Measurements from ENCODE around the gene BAIAP2L2.

Gene BAIAP2L2

GRCh38 chr22:38081636-38081940, 28.9 kb downstream of the BAIAP2L2 start:
- H2AK5ac ChIP-seq (ENCODE audit: low read depth, low read length) = peak overlapping the region; percentile 84

GRCh38 chr22:38080850-38081635, 29.4 kb downstream of the BAIAP2L2 start:
- H2BK120ac ChIP-seq (ENCODE audit: low read depth, low read length) = peak overlapping the region; percentile 67
- H3K23ac ChIP-seq (ENCODE audit: low read depth, low read length, poor library complexity) = peak overlapping the region; percentile 99
- H2BK15ac ChIP-seq (ENCODE audit: low read length) = peak overlapping the region; percentile 100
- no peak overlapping the region for H2BK5ac ChIP-seq (ENCODE audit: low read length)
- peaks cover 0 to 29% (median 7%) of the 10 kb centered on the region in 3 experiments for H3K27me3 ChIP-seq (ENCODE audit: control insufficient read depth in 3 of 3, insufficient read depth in 3 of 3, low read depth in 1 of 3, low read length in 3 of 3)
- peak overlapping the region; percentile 99 for H2BK12ac ChIP-seq (ENCODE audit: low read length)
- H3K4me1 ChIP-seq (ENCODE audit: control insufficient read depth in 2 of 2, insufficient read depth in 1 of 2, low read depth in 1 of 2, low read length in 2 of 2) = peaks cover 11 to 41% of the 10 kb centered on the region in 2 donors
- no CpG with 5 or more reads among the region's 110 CpGs for WGBS, 2 donors (ENCODE audit: extremely low coverage in 2 of 2, insufficient read length in 2 of 2, insufficient replicate concordance in 1 of 2)
- H2AFZ ChIP-seq (ENCODE audit: low read length) = no peak overlapping the region
- H3K4ac ChIP-seq (ENCODE audit: low read length) = no peak overlapping the region
- DNase-seq (ENCODE audit: low spot score) = no peak
- peak overlapping the region; percentile 94 for H3K18ac ChIP-seq (ENCODE audit: low read length)
- no peak overlapping the region for H4K91ac ChIP-seq (ENCODE audit: low read depth, low read length, poor library complexity)
- no peak overlapping the region for H3K27ac ChIP-seq (replicated peaks; ENCODE audit: low read length)
- H3K14ac ChIP-seq (ENCODE audit: low read length) = peak overlapping the region; percentile 97
- H3K36me3 ChIP-seq (replicated peaks in 1 of 2; ENCODE audit: control insufficient read depth in 2 of 2, insufficient read depth in 2 of 2, low read length in 2 of 2) = peaks cover 0 to 2% of the 10 kb centered on the region in 2 donors
- H3K4me2 ChIP-seq (ENCODE audit: insufficient read depth, low read length, poor library complexity, severe bottlenecking) = peak overlapping the region; percentile 57
- H3K9ac ChIP-seq (ENCODE audit: low read depth, low read length, poor library complexity) = peak overlapping the region; percentile 80
- H3K79me1 ChIP-seq (ENCODE audit: low read depth, low read length) = peaks cover 4% of the 10 kb centered on the region
- H3K9me3 ChIP-seq (replicated peaks in 1 of 2; ENCODE audit: control insufficient read depth in 2 of 2, insufficient read depth in 1 of 2, low read depth in 1 of 2, low read length in 2 of 2) = no peaks in the 10 kb centered on the region
- H2AK5ac ChIP-seq (ENCODE audit: low read depth, low read length) = peak overlapping the region; percentile 95
- H3K4me3 ChIP-seq (ENCODE audit: low read length in 2 of 2) = peak overlapping the region in 1 of 2 donors; percentile 72
- peak overlapping the region; percentile 92 for H4K8ac ChIP-seq (ENCODE audit: low read depth, low read length)

More at GRCh38 chr22:38081636-38081940, 28.9 kb downstream of the BAIAP2L2 start:
- no peak for DNase-seq (ENCODE audit: low spot score)
- H4K8ac ChIP-seq (ENCODE audit: low read depth, low read length) = no peak overlapping the region
- peak overlapping the region in 1 of 2 donors; percentile 72 for H3K4me3 ChIP-seq (ENCODE audit: low read length in 2 of 2)
- no peak overlapping the region for H2BK120ac ChIP-seq (ENCODE audit: low read depth, low read length)
- peak overlapping the region; percentile 100 for H2BK15ac ChIP-seq (ENCODE audit: low read length)
- peaks cover 0 to 2% of the 10 kb centered on the region in 2 donors for H3K36me3 ChIP-seq (replicated peaks in 1 of 2; ENCODE audit: control insufficient read depth in 2 of 2, insufficient read depth in 2 of 2, low read length in 2 of 2)
- H3K9me3 ChIP-seq (replicated peaks in 1 of 2; ENCODE audit: control insufficient read depth in 2 of 2, insufficient read depth in 1 of 2, low read depth in 1 of 2, low read length in 2 of 2) = no peaks in the 10 kb centered on the region
- H2BK12ac ChIP-seq (ENCODE audit: low read length) = peak overlapping the region; percentile 81
- peak overlapping the region; percentile 57 for H3K4me2 ChIP-seq (ENCODE audit: insufficient read depth, low read length, poor library complexity, severe bottlenecking)
- no peak overlapping the region for H2AFZ ChIP-seq (ENCODE audit: low read length)
- H3K4me1 ChIP-seq (ENCODE audit: control insufficient read depth in 2 of 2, insufficient read depth in 1 of 2, low read depth in 1 of 2, low read length in 2 of 2) = peaks cover 10 to 45% of the 10 kb centered on the region in 2 donors
- H2BK5ac ChIP-seq (ENCODE audit: low read length) = no peak overlapping the region
- no CpG with 5 or more reads among the region's 17 CpGs for WGBS, 2 donors (ENCODE audit: extremely low coverage in 2 of 2, insufficient read length in 2 of 2, insufficient replicate concordance in 1 of 2)
- no peak overlapping the region for H3K23ac ChIP-seq (ENCODE audit: low read depth, low read length, poor library complexity)
- H3K9ac ChIP-seq (ENCODE audit: low read depth, low read length, poor library complexity) = peak overlapping the region; percentile 80
- H3K27ac ChIP-seq (replicated peaks; ENCODE audit: low read length) = no peak overlapping the region
- peaks cover 0 to 29% (median 7%) of the 10 kb centered on the region in 3 experiments for H3K27me3 ChIP-seq (ENCODE audit: control insufficient read depth in 3 of 3, insufficient read depth in 3 of 3, low read depth in 1 of 3, low read length in 3 of 3)
- peak overlapping the region; percentile 17 for H3K4ac ChIP-seq (ENCODE audit: low read length)
- no peak overlapping the region for H4K91ac ChIP-seq (ENCODE audit: low read depth, low read length, poor library complexity)
- peak overlapping the region; percentile 25 for H3K14ac ChIP-seq (ENCODE audit: low read length)
- H3K79me1 ChIP-seq (ENCODE audit: low read depth, low read length) = peaks cover 4% of the 10 kb centered on the region
- peak overlapping the region; percentile 94 for H3K18ac ChIP-seq (ENCODE audit: low read length)

GRCh38 chr22:38080474-38080849, 30.0 kb downstream of the BAIAP2L2 start:
- Histone ChIP-seq H3K18ac (ENCODE audit: low read length) (peak overlapping the region; percentile 94), H2BK120ac (ENCODE audit: low read depth, low read length) (peak overlapping the region; percentile 67), H3K4me2 (ENCODE audit: insufficient read depth, low read length, poor library complexity, severe bottlenecking) (peak overlapping the region; percentile 57), H3K27ac (replicated peaks; ENCODE audit: low read length) (no peak overlapping the region), H3K36me3 (replicated peaks in 1 of 2; ENCODE audit: control insufficient read depth in 2 of 2, insufficient read depth in 2 of 2, low read length in 2 of 2) (peaks cover 0 to 2% of the 10 kb centered on the region in 2 donors), H3K4ac (ENCODE audit: low read length) (peak overlapping the region; percentile 23), H3K14ac (ENCODE audit: low read length) (peak overlapping the region; percentile 97), H3K4me3 (ENCODE audit: low read length in 2 of 2) (no peak overlapping the region), H4K8ac (ENCODE audit: low read depth, low read length) (peak overlapping the region; percentile 17), H3K9me3 (replicated peaks in 1 of 2; ENCODE audit: control insufficient read depth in 2 of 2, insufficient read depth in 1 of 2, low read depth in 1 of 2, low read length in 2 of 2) (no peaks in the 10 kb centered on the region), H2BK15ac (ENCODE audit: low read length) (peak overlapping the region; percentile 100), H3K9ac (ENCODE audit: low read depth, low read length, poor library complexity) (peak overlapping the region; percentile 16), H2AK5ac (ENCODE audit: low read depth, low read length) (peak overlapping the region; percentile 95), H3K4me1 (ENCODE audit: control insufficient read depth in 2 of 2, insufficient read depth in 1 of 2, low read depth in 1 of 2, low read length in 2 of 2) (peaks cover 16 to 37% of the 10 kb centered on the region in 2 donors), H2BK12ac (ENCODE audit: low read length) (peak overlapping the region; percentile 94), H4K91ac (ENCODE audit: low read depth, low read length, poor library complexity) (no peak overlapping the region), H2BK5ac (ENCODE audit: low read length) (no peak overlapping the region), H2AFZ (ENCODE audit: low read length) (no peak overlapping the region), H3K79me1 (ENCODE audit: low read depth, low read length) (peaks cover 4% of the 10 kb centered on the region), H3K23ac (ENCODE audit: low read depth, low read length, poor library complexity) (peak overlapping the region; percentile 99), H3K27me3 (ENCODE audit: control insufficient read depth in 3 of 3, insufficient read depth in 3 of 3, low read depth in 1 of 3, low read length in 3 of 3) (peaks cover 0 to 29% (median 7%) of the 10 kb centered on the region in 3 experiments)
- no CpG with 5 or more reads among the region's 11 CpGs for WGBS, 2 donors (ENCODE audit: extremely low coverage in 2 of 2, insufficient read length in 2 of 2, insufficient replicate concordance in 1 of 2)
- no peak for DNase-seq (ENCODE audit: low spot score)

- H4K8ac ChIP-seq (ENCODE audit: low read depth, low read length) = no peak overlapping the region
- H2BK12ac ChIP-seq (ENCODE audit: low read length) = no peak overlapping the region
- no peak for DNase-seq (ENCODE audit: low spot score)
- peak overlapping the region; percentile 44 for H3K18ac ChIP-seq (ENCODE audit: low read length)
- no peak overlapping the region for H3K4ac ChIP-seq (ENCODE audit: low read length)
- peaks cover 4% of the 10 kb centered on the region for H3K79me1 ChIP-seq (ENCODE audit: low read depth, low read length)
- WGBS, 2 donors (ENCODE audit: extremely low coverage in 2 of 2, insufficient read length in 2 of 2, insufficient replicate concordance in 1 of 2) = no CpG with 5 or more reads among the region's 7 CpGs
- H2BK5ac ChIP-seq (ENCODE audit: low read length) = no peak overlapping the region
- H3K27me3 ChIP-seq (ENCODE audit: control insufficient read depth in 3 of 3, insufficient read depth in 3 of 3, low read depth in 1 of 3, low read length in 3 of 3) = peaks cover 0 to 29% (median 7%) of the 10 kb centered on the region in 3 experiments
- no peak overlapping the region for H3K14ac ChIP-seq (ENCODE audit: low read length)
- no peak overlapping the region for H3K4me2 ChIP-seq (ENCODE audit: insufficient read depth, low read length, poor library complexity, severe bottlenecking)
- no peak overlapping the region for H2BK120ac ChIP-seq (ENCODE audit: low read depth, low read length)
- no peak overlapping the region for H4K91ac ChIP-seq (ENCODE audit: low read depth, low read length, poor library complexity)
- H3K4me3 ChIP-seq (ENCODE audit: low read length in 2 of 2) = no peak overlapping the region
- peak overlapping the region; percentile 27 for H2BK15ac ChIP-seq (ENCODE audit: low read length)
- H3K9me3 ChIP-seq (replicated peaks in 1 of 2; ENCODE audit: control insufficient read depth in 2 of 2, insufficient read depth in 1 of 2, low read depth in 1 of 2, low read length in 2 of 2) = no peaks in the 10 kb centered on the region
- no peak overlapping the region for H3K27ac ChIP-seq (replicated peaks; ENCODE audit: low read length)
- H3K4me1 ChIP-seq (ENCODE audit: control insufficient read depth in 2 of 2, insufficient read depth in 1 of 2, low read depth in 1 of 2, low read length in 2 of 2) = peaks cover 23 to 31% of the 10 kb centered on the region in 2 donors
- H2AFZ ChIP-seq (ENCODE audit: low read length) = no peak overlapping the region
- H3K23ac ChIP-seq (ENCODE audit: low read depth, low read length, poor library complexity) = no peak overlapping the region
- peak overlapping the region; percentile 82 for H2AK5ac ChIP-seq (ENCODE audit: low read depth, low read length)
- peaks cover 0 to 1% of the 10 kb centered on the region in 2 donors for H3K36me3 ChIP-seq (replicated peaks in 1 of 2; ENCODE audit: control insufficient read depth in 2 of 2, insufficient read depth in 2 of 2, low read length in 2 of 2)
- no peak overlapping the region for H3K9ac ChIP-seq (ENCODE audit: low read depth, low read length, poor library complexity)
Measured at GRCh38 chr22:38079804-38080203, 30.7 kb downstream of the BAIAP2L2 start.

Data from neuronal stem cell (in vitro differentiated cells).